Astrocyte of the cerebellum (primary cell): ENCODE data around the gene SSTR1.

Experiments used
- DNase-seq: peaks from one replicate; pipeline ENCODE4 v3.0.0-alpha.2; 2011; ENCODE audit warnings: low read depth
- H3K4me3 ChIP-seq: 2 replicates; pipeline ENCODE4 v1.5.1; 2011; ENCODE audit warnings: mild to moderate bottlenecking, low read depth, low read length, moderate library complexity
- CTCF ChIP-seq: IDR thresholded peaks from 2 replicates; pipeline ENCODE4 v1.5.1; 2012; ENCODE audit warnings: low read length, low read depth, moderate library complexity, mild to moderate bottlenecking; ENCODE audit errors: missing control alignments
- in situ Hi-C: cut with HindIII; loops from 2 replicates; pipeline ENCODE4 v1.10.0; 2017; ENCODE audit warnings: low sequenced_read_pairs

The SSTR1 gene

GRCh38 chr14:38256533-38256840, 48.8 kb downstream of the SSTR1 start:
- no peak for DNase-seq
- H3K4me3 ChIP-seq, result no peak overlapping the region
- in situ Hi-C loops, result no loop called here
- TF ChIP-seq CTCF, result no peak

GRCh38 chr14:38257507-38257906, 49.8 kb downstream of the SSTR1 start:
- in situ Hi-C loops, result no loop called here
- H3K4me3 ChIP-seq, result no peak overlapping the region
- no peak for DNase-seq
- no peak for TF ChIP-seq CTCF

- no peak for TF ChIP-seq CTCF
- in situ Hi-C loops, result no loop called here
- DNase-seq, result no peak
- H3K4me3 ChIP-seq, result no peak overlapping the region
Measured at GRCh38 chr14:38261620-38262019, 53.9 kb downstream of the SSTR1 start.
